DMS53 treated with DMSO at 0.1 percent for 48 hours (cell line): ENCODE data around the gene TRO.

Source experiments
- DNase-seq: peaks from one replicate; lab custom pipeline; 2025; ENCODE audit not compliant: unreplicated experiment; lab: John Stamatoyannopoulos, UW

Gene TRO

DNA sequence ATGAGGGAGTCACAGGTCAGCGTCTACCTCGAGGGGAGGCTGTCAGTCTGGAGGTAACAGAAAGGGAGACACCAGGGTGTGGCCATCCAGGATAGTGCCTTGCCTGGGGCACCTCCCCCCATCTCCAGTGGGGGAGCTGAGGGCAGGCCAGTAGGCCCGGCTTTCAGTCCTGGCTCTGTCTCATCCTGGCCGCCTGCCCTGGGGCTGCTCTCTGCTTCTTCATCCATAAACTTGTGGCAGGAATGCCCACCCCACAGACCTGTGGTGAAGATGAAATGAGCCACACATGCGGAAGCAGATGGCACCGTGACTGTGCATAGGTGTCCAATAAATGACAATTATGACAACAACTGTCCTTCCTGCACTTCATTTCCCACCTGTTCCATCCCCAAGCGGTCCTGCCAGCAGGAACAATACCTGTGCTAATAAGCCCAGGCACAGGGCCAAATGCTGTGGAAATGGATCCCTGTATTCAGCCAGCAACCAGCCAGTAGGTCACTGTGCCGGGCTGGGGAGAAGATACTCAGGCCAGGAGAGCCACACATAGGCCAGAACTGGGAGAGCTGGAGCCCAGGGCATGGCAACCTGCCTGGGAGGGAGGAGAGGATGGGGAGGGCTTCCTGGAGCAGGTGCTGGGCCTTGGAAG, 30.2 kb downstream of the TRO start:
- no peak for DNase-seq

GRCh38 chrX:54961750-54962149, 41.1 kb downstream of the TRO start:
- no peak for DNase-seq

- DNase-seq = no peak
Observed at GRCh38 chrX:54964766-54965497, 44.3 kb downstream of the TRO start.

GRCh38 chrX:54977387-54977786, 56.8 kb downstream of the TRO start:
- no peak for DNase-seq

DNA sequence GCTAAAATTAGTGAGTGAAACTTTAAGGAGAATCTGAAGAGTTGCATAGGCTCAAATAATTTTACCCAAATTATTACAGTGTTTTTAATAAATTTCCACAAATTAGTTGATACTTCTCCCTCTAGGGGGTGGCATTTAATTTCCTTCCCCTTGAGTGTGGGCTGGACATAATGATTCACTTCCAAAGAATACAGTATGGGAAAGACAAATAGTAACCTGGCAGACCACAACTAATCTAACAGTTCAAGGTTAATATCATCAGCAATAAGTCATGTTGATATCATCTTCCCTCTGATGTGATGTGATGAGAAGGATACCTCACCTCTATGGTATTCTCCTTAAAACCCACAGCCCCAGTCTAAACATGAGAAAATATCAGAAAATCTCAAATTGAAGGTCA, 57.8 kb downstream of the TRO start:
- DNase-seq = no peak

- DNase-seq = no peak
Observed at GRCh38 chrX:54979432-54979831, 58.8 kb downstream of the TRO start.

DNA sequence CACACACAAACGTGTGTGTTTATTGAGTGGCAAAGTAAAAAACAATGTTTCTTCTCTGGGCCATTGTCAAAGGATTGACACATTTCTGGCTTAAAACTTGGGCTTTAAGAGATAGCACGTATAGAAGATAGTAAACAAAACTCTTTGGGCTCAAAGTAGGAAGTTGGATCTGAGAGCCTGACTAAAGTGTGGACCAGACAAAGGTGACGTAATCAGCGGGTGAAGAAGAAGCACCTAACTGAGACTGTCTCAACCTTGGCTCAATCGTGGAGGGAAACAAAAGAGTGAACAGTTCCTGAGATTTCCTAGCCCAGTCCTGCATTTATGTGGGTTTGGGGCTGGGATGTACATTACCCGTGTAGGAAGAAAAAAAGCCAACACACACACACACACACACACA, 59.7 kb downstream of the TRO start:
- no peak for DNase-seq
